Measurements from ENCODE around the gene DESI2.

DNA sequence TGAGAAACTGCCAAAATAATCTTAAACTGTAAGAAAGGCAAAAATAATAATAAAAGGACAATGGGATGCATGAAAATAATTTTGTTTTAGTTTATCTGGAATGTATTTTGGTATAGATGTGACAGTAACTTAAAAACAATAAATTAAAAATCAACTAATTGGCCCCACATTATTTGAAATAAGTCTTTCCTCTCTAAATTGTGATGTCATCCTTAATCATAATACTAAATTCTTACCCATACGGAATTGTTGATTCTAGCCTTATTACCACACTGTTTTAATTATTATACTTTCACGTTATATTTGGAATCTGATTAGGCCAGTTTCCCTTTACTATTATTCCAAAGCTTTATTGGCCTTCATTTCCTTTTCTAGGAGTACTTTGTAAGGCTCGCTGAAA lies 7.7 kb downstream of the DESI2 start:
- no peak for TF ChIP-seq EP300 (IDR thresholded peaks at IDR 0.05)
- TF ChIP-seq, protein P1, sequence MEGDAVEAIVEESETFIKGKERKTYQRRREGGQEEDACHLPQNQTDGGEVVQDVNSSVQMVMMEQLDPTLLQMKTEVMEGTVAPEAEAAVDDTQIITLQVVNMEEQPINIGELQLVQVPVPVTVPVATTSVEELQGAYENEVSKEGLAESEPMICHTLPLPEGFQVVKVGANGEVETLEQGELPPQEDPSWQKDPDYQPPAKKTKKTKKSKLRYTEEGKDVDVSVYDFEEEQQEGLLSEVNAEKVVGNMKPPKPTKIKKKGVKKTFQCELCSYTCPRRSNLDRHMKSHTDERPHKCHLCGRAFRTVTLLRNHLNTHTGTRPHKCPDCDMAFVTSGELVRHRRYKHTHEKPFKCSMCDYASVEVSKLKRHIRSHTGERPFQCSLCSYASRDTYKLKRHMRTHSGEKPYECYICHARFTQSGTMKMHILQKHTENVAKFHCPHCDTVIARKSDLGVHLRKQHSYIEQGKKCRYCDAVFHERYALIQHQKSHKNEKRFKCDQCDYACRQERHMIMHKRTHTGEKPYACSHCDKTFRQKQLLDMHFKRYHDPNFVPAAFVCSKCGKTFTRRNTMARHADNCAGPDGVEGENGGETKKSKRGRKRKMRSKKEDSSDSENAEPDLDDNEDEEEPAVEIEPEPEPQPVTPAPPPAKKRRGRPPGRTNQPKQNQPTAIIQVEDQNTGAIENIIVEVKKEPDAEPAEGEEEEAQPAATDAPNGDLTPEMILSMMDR (IDR thresholded peaks at IDR 0.05) = no peak

All from stomach (tissue), 4 donors.